CD4-positive, alpha-beta T cell treated with Interleukin-4 for 1 hour (primary cell): ENCODE data around the gene ZNF248.
"Not testable (repeated sequence)": the region's sequence is repeated elsewhere in the genome, so short reads cannot be mapped to it uniquely, and the experiment has no call there.

Experiments
- DNase-seq, 2 donors: peaks; one replicate each; pipeline ENCODE4 v3.0.0-alpha.2; 2020 to 2022

ZNF248 gene

DNA sequence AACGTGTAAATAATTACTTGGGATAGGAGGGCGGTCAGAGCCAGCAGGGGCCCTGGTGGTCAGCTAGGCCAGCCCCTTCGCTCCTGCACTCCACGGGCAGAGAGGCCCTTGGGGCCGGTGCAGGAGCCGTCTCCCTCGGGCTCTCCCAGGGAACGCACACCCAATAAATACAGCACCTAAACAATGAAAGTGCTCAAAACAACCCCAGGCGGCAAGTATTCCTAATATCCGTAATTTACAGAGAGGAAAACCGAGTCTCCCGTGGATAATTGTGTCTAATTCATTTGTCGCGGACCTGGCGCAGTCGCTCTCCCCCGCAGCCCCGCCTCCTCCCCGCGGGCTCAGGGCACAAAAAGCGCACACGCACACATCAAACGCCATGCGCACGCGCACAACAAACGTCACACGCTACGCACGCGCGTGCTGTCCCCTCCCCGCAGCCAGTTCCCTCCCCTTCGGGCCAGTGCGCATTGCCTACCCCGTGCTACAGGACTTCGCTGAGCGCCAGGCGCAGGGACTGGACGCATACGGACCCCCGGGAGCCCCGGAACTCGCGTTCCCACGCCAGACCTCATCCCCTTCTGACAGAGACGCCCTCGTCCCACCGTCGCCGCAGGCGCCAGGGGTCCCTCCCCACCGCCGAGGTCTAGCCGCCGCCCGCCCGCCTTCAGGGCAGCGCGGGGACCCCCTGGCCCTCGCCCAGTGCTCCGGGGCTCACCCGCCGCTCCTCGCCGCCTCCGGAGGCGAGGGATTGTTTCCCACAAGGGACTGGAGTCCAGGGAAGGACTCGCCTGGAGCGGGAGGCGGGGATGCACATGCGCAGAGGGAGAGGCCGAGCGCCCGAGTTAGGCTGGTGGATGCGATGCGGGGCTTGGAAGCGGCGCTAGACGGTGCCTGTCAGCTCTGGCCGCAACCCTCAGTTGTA, at the start of gene ZNF248:
TSS of gene ZNF248 (minus strand) at position 324 of the 925 bp plus-strand sequence. CDS start 1,300 bp downstream, outside the sequence.
- peak; percentile 95 for DNase-seq

GRCh38 chr10:37906382-37906781, 49.0 kb upstream of the ZNF248 start:
- no peak for DNase-seq

GRCh38 chr10:37896436-37896835, 39.0 kb upstream of the ZNF248 start:
- no peak for DNase-seq

DNA sequence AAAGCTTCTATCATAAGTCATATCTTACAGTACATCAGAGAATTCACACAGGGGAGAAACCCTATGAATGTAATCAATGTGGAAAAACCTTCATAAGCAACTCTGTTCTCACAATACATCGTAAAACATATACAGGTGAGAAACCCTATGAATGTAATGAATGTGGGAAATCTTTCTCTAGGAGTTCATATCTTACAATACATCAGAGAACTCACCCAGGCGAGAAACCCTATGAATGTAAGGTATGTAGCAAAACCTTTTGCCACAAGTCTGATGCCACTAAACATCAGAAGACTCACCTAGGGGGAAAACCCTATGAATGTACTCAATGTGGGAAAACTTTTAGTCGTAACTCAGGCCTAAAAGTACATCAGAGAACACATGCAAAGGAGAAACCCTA, 38.3 kb upstream of the ZNF248 start:
- no peak for DNase-seq

- DNase-seq = no peak
Measured at GRCh38 chr10:37885850-37886249, 28.4 kb upstream of the ZNF248 start.

DNA sequence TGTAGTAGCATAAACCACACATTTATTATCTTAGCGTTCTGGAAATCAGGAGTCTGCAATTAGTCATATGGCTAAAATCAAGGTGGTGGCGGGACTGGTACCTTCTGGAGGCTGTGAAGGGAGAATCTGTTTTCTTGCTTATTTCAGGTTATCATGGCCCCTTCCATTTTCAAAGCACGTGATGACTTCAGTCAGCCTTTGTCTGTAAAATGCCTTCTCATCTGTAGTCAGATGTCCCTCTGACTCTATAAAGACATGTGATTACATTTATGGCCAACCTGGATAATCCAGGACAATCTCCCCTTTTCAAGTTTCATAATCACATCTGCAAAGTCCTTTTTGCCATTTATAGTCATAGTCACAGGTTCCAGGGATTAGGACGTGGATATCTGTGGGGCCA, 15.5 kb upstream of the ZNF248 start:
- no peak for DNase-seq

- DNase-seq = no peak
Measured at GRCh38 chr10:37872283-37872682, 14.9 kb upstream of the ZNF248 start.

GRCh38 chr10:37871568-37872251, 14.3 kb upstream of the ZNF248 start:
- no peak for DNase-seq

DNA sequence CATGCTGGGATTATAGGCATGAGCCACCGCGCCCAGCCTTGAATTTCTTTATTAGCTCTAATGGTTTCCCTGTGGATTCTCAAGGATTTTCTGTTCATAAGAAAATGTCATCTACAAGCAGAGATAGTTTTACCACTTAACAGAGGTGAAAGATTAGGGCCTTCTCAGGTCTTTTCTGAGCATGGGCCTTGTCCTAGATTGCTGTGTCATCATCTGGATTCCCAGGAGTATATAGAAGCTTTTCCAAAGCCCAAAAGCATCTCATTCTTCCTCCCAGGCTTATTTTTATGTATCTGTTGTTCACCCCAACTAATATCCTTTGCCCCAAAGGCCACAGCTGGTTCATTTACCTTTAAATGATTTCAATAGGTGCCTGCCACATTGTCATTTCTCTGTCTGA, 13.7 kb upstream of the ZNF248 start:
- no peak for DNase-seq

DNA sequence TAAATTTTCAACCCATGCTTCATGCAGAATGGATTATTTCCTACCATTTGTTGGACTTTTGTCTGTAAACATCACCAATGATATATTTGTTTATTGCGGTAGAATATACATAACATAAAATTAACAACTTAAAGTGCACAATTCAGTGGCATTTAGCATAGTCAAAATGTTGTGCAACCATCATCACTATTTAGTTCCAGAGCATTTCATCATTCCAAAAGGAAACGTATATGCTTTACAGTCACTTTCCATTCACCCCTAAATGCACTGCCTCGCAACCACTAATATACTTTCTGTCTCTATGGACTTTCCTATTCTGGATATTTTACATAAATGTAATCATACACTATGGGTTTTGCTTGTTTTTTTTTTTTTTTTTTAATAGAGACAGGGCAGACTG, 11.4 kb upstream of the ZNF248 start:
- no peak for DNase-seq

DNA sequence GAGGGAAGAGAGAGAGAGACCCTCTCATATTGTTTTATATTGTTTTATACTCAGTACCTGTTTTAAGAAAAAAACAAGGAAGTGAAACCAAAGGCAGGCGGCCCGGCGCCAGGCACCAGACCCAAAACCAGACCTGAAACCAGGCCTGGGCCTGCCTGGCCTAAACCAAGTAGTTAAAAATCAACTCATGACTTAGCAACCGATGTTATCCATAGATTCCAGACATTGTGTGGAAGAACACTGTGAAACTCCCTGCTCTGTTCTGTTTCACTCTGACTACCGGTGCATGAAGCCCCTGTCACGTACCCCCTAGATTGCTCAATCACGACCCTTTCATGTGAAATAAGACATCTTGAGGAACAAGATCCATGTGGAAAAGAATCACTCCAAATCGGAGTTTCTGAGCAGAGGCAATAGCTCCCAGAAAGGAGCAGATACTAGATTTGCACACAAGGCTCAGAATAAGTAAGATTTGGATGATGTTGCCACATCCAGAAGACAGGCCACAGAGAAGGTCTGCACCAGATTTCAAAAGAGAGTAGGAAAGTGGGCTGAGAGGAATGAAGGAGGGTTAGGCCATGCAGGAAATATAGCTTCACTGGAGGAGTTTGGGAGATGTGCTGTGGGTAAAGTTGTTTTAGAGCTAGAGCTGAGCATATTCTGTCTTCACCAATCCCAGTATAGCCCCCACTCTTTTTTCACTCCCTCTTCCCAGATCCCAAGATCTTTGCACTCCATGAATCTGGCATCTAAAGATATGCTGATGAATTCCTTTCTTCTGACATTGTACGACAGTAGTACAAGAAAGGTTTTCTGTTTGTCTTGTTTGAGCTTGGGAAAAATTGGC, 8.8 kb upstream of the ZNF248 start:
- DNase-seq = peak in 1 of 2 donors; percentile 69

- DNase-seq = no peak
Measured at GRCh38 chr10:37865264-37865663, 7.9 kb upstream of the ZNF248 start.

- DNase-seq = peak in 1 of 2 donors; percentile 25
Measured at GRCh38 chr10:37860494-37861190, 3.2 kb upstream of the ZNF248 start.

GRCh38 chr10:37859270-37859669, 1.9 kb upstream of the ZNF248 start:
- not testable (repeated sequence) for DNase-seq

GRCh38 chr10:37856881-37857286, 526 bp downstream of the ZNF248 start:
- peak; percentile 13 to 34 for DNase-seq

GRCh38 chr10:37855636-37856035, 1.8 kb downstream of the ZNF248 start:
- no peak for DNase-seq

- no peak for DNase-seq
Measured at GRCh38 chr10:37854626-37855025, 2.8 kb downstream of the ZNF248 start.

DNA sequence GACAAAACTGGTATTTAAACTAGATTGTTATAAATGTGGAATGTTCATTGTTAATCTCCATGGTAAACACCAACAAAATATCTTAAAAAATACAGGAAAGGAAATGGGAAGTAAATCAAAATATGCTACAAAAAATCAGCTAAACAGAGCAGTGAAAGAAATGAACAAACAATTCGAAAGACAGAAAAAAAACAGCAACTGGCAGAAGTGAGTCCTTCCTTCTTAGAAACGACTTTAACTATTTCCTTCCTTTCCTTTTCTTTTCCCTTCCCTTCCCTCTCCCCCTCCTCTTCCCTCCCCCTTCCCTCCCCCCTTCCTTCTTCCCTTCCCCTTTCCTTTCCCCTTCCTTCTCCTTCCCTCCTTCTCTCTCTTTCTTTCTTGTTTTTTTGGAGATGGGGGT, 12.8 kb downstream of the ZNF248 start:
- no peak for DNase-seq

DNA sequence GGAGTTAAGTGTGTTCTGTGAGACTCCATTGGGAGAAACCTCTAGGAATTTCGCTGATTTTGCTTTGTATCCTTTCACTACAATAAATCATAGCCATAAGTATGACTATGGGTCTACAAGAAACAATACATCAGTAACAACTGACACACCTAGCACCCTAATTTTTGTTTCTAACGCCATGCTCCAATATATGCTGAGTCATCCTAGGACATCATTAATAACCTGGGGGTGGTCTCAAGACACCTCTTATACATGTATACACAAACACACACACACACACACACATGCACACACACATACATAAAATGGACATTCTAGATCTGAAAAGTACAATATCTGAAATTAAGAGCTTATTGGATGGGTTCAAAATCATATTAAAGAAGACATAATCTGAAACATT, 18.2 kb downstream of the ZNF248 start:
- no peak for DNase-seq

GRCh38 chr10:37831495-37832333, 25.7 kb downstream of the ZNF248 start:
- no peak for DNase-seq

DNA sequence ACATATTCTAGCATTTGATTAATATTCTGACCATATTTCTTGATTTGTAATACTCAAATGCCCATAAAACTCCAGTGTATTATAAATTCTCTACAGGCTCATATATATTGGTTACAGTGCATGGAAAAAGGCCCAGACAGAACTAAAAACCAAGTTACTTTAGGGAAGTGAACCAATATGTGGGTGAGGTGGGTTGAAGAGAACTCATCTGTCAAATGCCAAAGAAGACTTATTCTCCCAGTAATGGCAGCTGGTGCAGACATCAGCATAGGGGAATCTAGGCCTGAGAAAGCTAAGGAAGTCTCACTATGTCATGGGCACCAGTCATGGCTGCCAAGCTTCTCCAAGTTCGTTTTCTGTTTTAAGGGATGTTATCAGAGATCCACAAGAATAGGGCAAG, 30.6 kb downstream of the ZNF248 start:
- DNase-seq = no peak

GRCh38 chr10:37821237-37821636, 36.2 kb downstream of the ZNF248 start:
- DNase-seq = no peak
